K562 (cell line): Measurements from ENCODE around the gene PDE11A. TPM values are rescaled to one million over a fixed set of nuclear protein-coding genes. Genes with fewer than 3 reads are reported as not detected.

Source experiments
- ATAC-seq: fragments of 200-7000 bp; cut with Tn5 transposase; 3 replicates; pipeline ENCODE4 v1.9.1; 2020; ENCODE audit warnings: moderate library complexity
- BruUV-seq: library from RNA; stranded (reverse); fragments of 400-500 nt; replicated peaks from 2 replicates; lab custom pipeline; 2021; lab: Mats Ljungman, UMichigan
- CTCF ChIA-PET: fragments of 300-600 bp; formaldehyde crosslinking; extraction: SDS; loops from one replicate; lab custom pipeline; 2021; ENCODE audit warnings: low intra/inter-chr PET ratio; lab: Yijun Ruan, JAX
- POLR2A ChIA-PET: fragments of 300-600, 350-650 bp; sonication (Branson Sonifier 250); formaldehyde crosslinking; extraction: SDS; loops from one replicate; lab custom pipeline; 2021; ENCODE audit warnings: antibody characterized with exemption, inconsistent platforms; lab: Yijun Ruan, JAX
- DNase-seq, 4 experiments: peaks; one replicate each; pipeline versions ENCODE4 v3.0.0 to v3.0.0-alpha.2; 2011 to 2018; ENCODE audit warnings: low spot score in 3 of 4, mixed read lengths in 3 of 4; ENCODE audit errors: extremely low read depth in 1 of 4
- FAIRE-seq: peaks from 2 replicates; lab custom pipeline; 2011; peaks lifted over from hg19 to GRCh38; lab: Jason Lieb, UNC
- H2AFZ ChIP-seq: 2 replicates; pipeline ENCODE4 v1.6.0; 2011; ENCODE audit warnings: low read depth, low read length, control low read depth, inconsistent platforms
- H3K27ac ChIP-seq: fragments of 200-600 bp; 3 replicates; pipeline ENCODE4 v1.8.0; 2011; ENCODE audit warnings: low read depth, mild to moderate bottlenecking, control low read depth, inconsistent platforms, low read length, moderate library complexity, mixed read lengths; ENCODE audit errors: extremely low read depth
- H3K27me3 ChIP-seq, 2 experiments: fragments of 300-600 bp in 1 of 2; 2 replicates in 1 of 2; 3 replicates in 1 of 2; pipeline versions ENCODE4 v1.6.0 to v1.8.0; 2011; ENCODE audit warnings: inconsistent platforms in 2 of 2, low read length in 2 of 2, mild to moderate bottlenecking in 1 of 2, mixed read lengths in 1 of 2, moderate library complexity in 1 of 2; ENCODE audit not compliant: control insufficient read depth in 2 of 2, insufficient read depth in 2 of 2
- H3K36me3 ChIP-seq: fragments of 300-600 bp; 3 replicates; pipeline ENCODE4 v1.8.0; 2011; ENCODE audit warnings: mild to moderate bottlenecking, low read length, inconsistent platforms; ENCODE audit not compliant: control insufficient read depth, insufficient read depth
- H3K4me1 ChIP-seq, 2 experiments: fragments of 200-600 bp in 1 of 2; replicated peaks in 1 of 2; 2 replicates in 1 of 2; 3 replicates in 1 of 2; pipeline versions ENCODE4 v1.5.1 to v1.8.0; 2011; ENCODE audit warnings: inconsistent platforms in 2 of 2, low read length in 2 of 2, mild to moderate bottlenecking in 1 of 2, mixed read lengths in 1 of 2, moderate library complexity in 1 of 2; ENCODE audit not compliant: control insufficient read depth in 2 of 2, insufficient read depth in 2 of 2
- H3K4me2 ChIP-seq: 2 replicates; pipeline ENCODE4 v1.6.1; 2011; ENCODE audit warnings: low read length, control low read depth, inconsistent platforms, mixed read lengths; ENCODE audit not compliant: insufficient read depth
- H3K4me3 ChIP-seq: fragments of 200-600 bp; sonication (generic), shearing (Covaris generic); 2 replicates; pipeline ENCODE4 v1.5.1; 2016; ENCODE audit warnings: control low read depth, inconsistent platforms
- H3K79me2 ChIP-seq: fragments of 200-600 bp; 3 replicates; pipeline ENCODE4 v1.8.0; 2011; ENCODE audit warnings: low read length, inconsistent platforms; ENCODE audit not compliant: control insufficient read depth, insufficient read depth
- H3K9ac ChIP-seq, 2 experiments: 2 replicates each; pipeline versions ENCODE4 v1.6.0 to v1.6.1; 2011; ENCODE audit warnings: low read depth in 2 of 2, low read length in 2 of 2, control low read depth in 1 of 2, inconsistent platforms in 1 of 2, mild to moderate bottlenecking in 1 of 2, mixed read lengths in 1 of 2; ENCODE audit not compliant: insufficient read depth in 1 of 2
- H3K9me1 ChIP-seq: one replicate; pipeline ENCODE4 v1.6.0; 2011; ENCODE audit warnings: inconsistent platforms, mild to moderate bottlenecking, low read length, moderate library complexity; ENCODE audit not compliant: control insufficient read depth, insufficient read depth
- H3K9me3 ChIP-seq: replicated peaks from 2 replicates; pipeline ENCODE4 v1.5.1; 2011; ENCODE audit warnings: low read depth, low read length, inconsistent platforms; ENCODE audit not compliant: control insufficient read depth, insufficient read depth
- H4K20me1 ChIP-seq: replicated peaks from 2 replicates; pipeline ENCODE4 v1.6.1; 2011; ENCODE audit warnings: low read length, inconsistent platforms, mixed read lengths; ENCODE audit not compliant: control insufficient read depth, insufficient read depth
- CTBP1 ChIP-seq: fragments of 450-650 bp; IDR thresholded peaks from 2 replicates; pipeline ENCODE4 v1.6.1; 2016; ENCODE audit warnings: borderline replicate concordance
- JUN ChIP-seq, 2 experiments: sonication (generic) in 1 of 2; formaldehyde crosslinking in 1 of 2; IDR thresholded peaks; 2 replicates each; pipeline versions ENCODE4 v1.6.1 to v1.8.0; 2012 to 2022; ENCODE audit warnings: borderline replicate concordance in 2 of 2, mild to moderate bottlenecking in 2 of 2, improper control_type of control experiment in 1 of 2, low read depth in 1 of 2, low read length in 1 of 2, missing genetic modification reagents in 1 of 2
- KDM5B ChIP-seq: fragments of 200-600 bp; sonication (generic); IDR thresholded peaks from 2 replicates; pipeline ENCODE4 v1.6.1; 2012; ENCODE audit warnings: low read depth, mild to moderate bottlenecking, moderate library complexity, low read length, control low read depth, inconsistent platforms; ENCODE audit not compliant: insufficient replicate concordance
- MLX ChIP-seq, 2 experiments: fragments of 450-650 bp in 1 of 2; sonication (generic) in 1 of 2; formaldehyde crosslinking; conservative IDR thresholded peaks; 2 replicates each; pipeline versions ENCODE4 v1.4.0 to v1.8.1; 2020 to 2022; ENCODE audit warnings: mild to moderate bottlenecking in 1 of 2, missing genetic modification reagents in 1 of 2
- NCOA1 ChIP-seq: fragments of 450-650 bp; IDR thresholded peaks from 2 replicates; pipeline ENCODE4 v1.6.1; 2016; ENCODE audit warnings: low read depth
- NFYB ChIP-seq: IDR thresholded peaks from 2 replicates; pipeline ENCODE4 v1.6.1; 2011; ENCODE audit warnings: mild to moderate bottlenecking, moderate library complexity; ENCODE audit not compliant: insufficient read length; ENCODE audit errors: extremely low read depth
- SAFB ChIP-seq: fragments of 200-400 bp; formaldehyde crosslinking; IDR thresholded peaks from 2 replicates; pipeline ENCODE4 v1.6.1; 2017; ENCODE audit warnings: low read depth, low read length, borderline replicate concordance
- SETDB1 ChIP-seq: IDR thresholded peaks from one replicate; pipeline ENCODE4 v1.6.1; 2012; ENCODE audit warnings: low read length, control low read depth, inconsistent platforms
- SMARCA5 ChIP-seq: fragments of 450-650 bp; IDR thresholded peaks from 2 replicates; pipeline ENCODE4 v1.6.1; 2016
- SOX6 ChIP-seq: fragments of 450-650 bp; IDR thresholded peaks from 2 replicates; pipeline ENCODE4 v1.6.1; 2014; ENCODE audit warnings: mild to moderate bottlenecking
- YBX1 ChIP-seq: fragments of 450-650 bp; IDR thresholded peaks from 2 replicates; pipeline ENCODE4 v1.7.1; 2016; ENCODE audit warnings: mild to moderate bottlenecking
- ZBTB2 ChIP-seq: fragments of 450-650 bp; IDR thresholded peaks from 2 replicates; pipeline ENCODE4 v1.6.1; 2016; ENCODE audit warnings: antibody characterized with exemption
- ZMIZ1 ChIP-seq, 2 experiments: fragments of 150-350 bp in 1 of 2; IDR thresholded peaks; 2 replicates each; pipeline ENCODE4 v1.6.1; 2012 to 2016; ENCODE audit warnings: low read depth in 2 of 2, low read length in 2 of 2, mild to moderate bottlenecking in 1 of 2, moderate library complexity in 1 of 2
- ZNF184 ChIP-seq: sonication (generic); formaldehyde crosslinking; IDR thresholded peaks from 2 replicates; pipeline ENCODE4 v1.5.0; 2020; ENCODE audit warnings: missing genetic modification reagents
- ZNF24 ChIP-seq: fragments of 450-650 bp; IDR thresholded peaks from 2 replicates; pipeline ENCODE4 v1.6.1; 2016
- ZNF655 ChIP-seq: fragments of 250-450 bp; sonication (Bioruptor Pico); IDR thresholded peaks from 2 replicates; pipeline ENCODE4 v1.5.0; 2021
- ZNF668 ChIP-seq: fragments of 250-450 bp; sonication (Bioruptor Pico); IDR thresholded peaks from 2 replicates; pipeline ENCODE4 v1.8.0; 2022; ENCODE audit warnings: mild to moderate bottlenecking, inconsistent platforms
- WGBS: fragments of 100-300 bp; shearing (Covaris generic); methylation state at CpG from one replicate; pipeline ENCODE4 v1.1.6; 2016; ENCODE audit warnings: low coverage, mixed read lengths; ENCODE audit not compliant: insufficient coverage; ENCODE audit errors: missing lambda C conversion rate; 5-methylcytosine and 5-hydroxymethylcytosine counted together
- in situ Hi-C: fragments of 300-500 bp; cut with MboI; formaldehyde crosslinking; loops from 4 replicates; pipeline ENCODE4 v1.15.0; 2018; ENCODE audit warnings: inconsistent platforms, mixed read lengths
- intact Hi-C: fragments of 100-400 bp; cut with micrococcal nuclease; formaldehyde crosslinking; loops from 2 replicates; pipeline ENCODE4 v1.14.2; 2022
- polyA plus RNA-seq, 8 experiments: library from polyadenylated mRNA; depleted of rRNA in 4 of 8; stranded (reverse) in 5 of 8; unstranded in 3 of 8; fragments of >200 nt; fragmentation: Nextera tagmentation in 2 of 8; fragmentation: Illumina TruSeq in 1 of 8; extraction: Ambion mirVana in 2 of 8; extraction: Trizol in 1 of 8; gene quantifications; 2 replicates each; pipeline versions ENCODE4 v1.2.1 to v1.2.3, GENCODE V29; 2011 to 2014; ENCODE audit warnings: inconsistent platforms in 1 of 8, missing spikeins in 1 of 8
- total RNA-seq, 7 experiments: library from RNA; depleted of rRNA in 6 of 7; stranded (reverse); fragments of >200 nt in 6 of 7; fragmentation: Illumina TruSeq in 2 of 7; extraction: Trizol in 2 of 7; gene quantifications; 2 replicates each; pipeline versions ENCODE4 v1.2.1 to v1.2.3, GENCODE V29; 2011 to 2021; ENCODE audit warnings: low replicate concordance in 1 of 7

The PDE11A gene
- total and polyA plus RNA-seq, 9 of the 15 experiments (the other 6 are each of a cell fraction or from before 2014, with no cell fraction given), result 3.2 to 22.1 (median 5.7) TPM

- Histone ChIP-seq H4K20me1 (no peaks in the 10 kb centered on the region), H3K9me1 (no peaks in the 10 kb centered on the region), H3K27ac (no peak overlapping the region), H3K27me3 (no peaks in the 10 kb centered on the region), H3K9ac (no peak overlapping the region), H3K4me1 (no peaks in the 10 kb centered on the region), H2AFZ (no peak overlapping the region), H3K36me3 (no peaks in the 10 kb centered on the region), H3K4me3 (no peak overlapping the region), H3K4me2 (no peak overlapping the region), H3K9me3 (no peaks in the 10 kb centered on the region), H3K79me2 (no peaks in the 10 kb centered on the region)
- 0% methylated on average over 3 of the region's 3 CpGs for WGBS
- no TSS peak for BruUV-seq
- DNase-seq, result no peak
- in situ Hi-C loops (no loop called here), intact Hi-C loops (no loop called here)
- POLR2A ChIA-PET, result interaction anchor here (1.2 kb wide), 1 partner anchor 18 kb away, joined by 3 read pairs; no protein-coding TSS in a partner anchor
- no peak for FAIRE-seq
- CTCF ChIA-PET, result no interaction called here
- ATAC-seq, result no peak
- TF ChIP-seq ZNF655 (CRISPR knock-in tag), result no peak
- TF ChIP-seq ZNF668, result no peak
- no peak for TF ChIP-seq JUN (IDR thresholded peaks at IDR 0.05; ENCODE audit: borderline replicate concordance, low read depth, low read length)
- no peak for TF ChIP-seq JUN (CRISPR knock-in tag; IDR thresholded peaks at IDR 0.05; ENCODE audit: borderline replicate concordance)
- TF ChIP-seq MLX (CRISPR knock-in tag; conservative IDR thresholded peaks at IDR 0.05), result no peak
- TF ChIP-seq ZNF184 (CRISPR knock-in tag), result no peak
- no peak for TF ChIP-seq KDM5B
- no peak for TF ChIP-seq NFYB
- no peak for TF ChIP-seq SOX6
- TF ChIP-seq ZBTB2, result no peak
- no peak for TF ChIP-seq SMARCA5
- no peak for TF ChIP-seq CTBP1
- no peak for TF ChIP-seq NCOA1
- no peak for TF ChIP-seq SAFB
- no peak for TF ChIP-seq YBX1
- TF ChIP-seq ZMIZ1 (IDR thresholded peaks at IDR 0.05; ENCODE audit: low read depth in 2 of 2, low read length in 2 of 2), result no peak
- TF ChIP-seq SETDB1, result no peak
- TF ChIP-seq ZNF24, result no peak
Measured at GRCh38 chr2:177869912-177870311, 202.7 kb downstream of the PDE11A start.
